ENCODE measurements around the gene ADAMTS16. TPM values are rescaled to one million over a fixed set of nuclear protein-coding genes. Genes with fewer than 3 reads are reported as not detected.

ADAMTS16 gene
- total RNA-seq, 3 donors from 2014 or later: 0.10 to 0.35 (median 0.26) TPM

DNA sequence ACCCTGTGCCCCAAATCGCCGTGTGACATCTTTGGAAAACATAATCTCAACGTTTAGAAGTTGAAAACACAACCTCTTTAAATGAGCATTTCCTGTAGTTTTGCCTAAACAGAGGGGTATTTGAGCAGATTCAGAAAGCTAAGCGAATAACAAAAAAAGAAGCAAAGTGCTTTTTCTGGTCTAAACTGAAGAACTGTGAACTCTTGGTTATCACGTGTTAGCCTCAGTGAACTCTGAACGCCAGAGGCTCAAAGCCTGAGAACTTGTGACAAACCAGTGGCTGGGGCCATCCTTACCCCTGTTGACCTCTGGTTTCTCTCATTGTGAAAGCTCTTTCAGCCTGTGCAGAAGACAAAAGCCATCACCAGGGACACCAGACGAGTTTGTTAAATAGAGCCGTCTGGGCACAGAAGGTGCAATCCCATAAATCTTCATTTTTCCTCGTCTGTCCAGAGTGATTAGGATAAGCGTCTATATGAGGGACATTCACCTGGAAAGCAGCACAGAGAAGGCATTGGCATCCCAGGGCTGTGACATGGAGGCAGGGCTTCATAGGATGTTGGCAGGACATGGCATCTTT lies 220.9 kb downstream of the ADAMTS16 start:
- intact Hi-C loops (cut with DNase I, micrococcal nuclease): no loop called here
- no peaks in the 10 kb centered on the region for H3K4me1 ChIP-seq (ENCODE audit: low read depth)
- H3K4me3 ChIP-seq: no peak overlapping the region
- TF ChIP-seq, protein P1, sequence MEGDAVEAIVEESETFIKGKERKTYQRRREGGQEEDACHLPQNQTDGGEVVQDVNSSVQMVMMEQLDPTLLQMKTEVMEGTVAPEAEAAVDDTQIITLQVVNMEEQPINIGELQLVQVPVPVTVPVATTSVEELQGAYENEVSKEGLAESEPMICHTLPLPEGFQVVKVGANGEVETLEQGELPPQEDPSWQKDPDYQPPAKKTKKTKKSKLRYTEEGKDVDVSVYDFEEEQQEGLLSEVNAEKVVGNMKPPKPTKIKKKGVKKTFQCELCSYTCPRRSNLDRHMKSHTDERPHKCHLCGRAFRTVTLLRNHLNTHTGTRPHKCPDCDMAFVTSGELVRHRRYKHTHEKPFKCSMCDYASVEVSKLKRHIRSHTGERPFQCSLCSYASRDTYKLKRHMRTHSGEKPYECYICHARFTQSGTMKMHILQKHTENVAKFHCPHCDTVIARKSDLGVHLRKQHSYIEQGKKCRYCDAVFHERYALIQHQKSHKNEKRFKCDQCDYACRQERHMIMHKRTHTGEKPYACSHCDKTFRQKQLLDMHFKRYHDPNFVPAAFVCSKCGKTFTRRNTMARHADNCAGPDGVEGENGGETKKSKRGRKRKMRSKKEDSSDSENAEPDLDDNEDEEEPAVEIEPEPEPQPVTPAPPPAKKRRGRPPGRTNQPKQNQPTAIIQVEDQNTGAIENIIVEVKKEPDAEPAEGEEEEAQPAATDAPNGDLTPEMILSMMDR (IDR thresholded peaks at IDR 0.05): no peak
- no peak for ATAC-seq
- H3K9me3 ChIP-seq: no peaks in the 10 kb centered on the region
- H3K36me3 ChIP-seq (ENCODE audit: low read depth): no peaks in the 10 kb centered on the region
- DNase-seq: no peak

DNA sequence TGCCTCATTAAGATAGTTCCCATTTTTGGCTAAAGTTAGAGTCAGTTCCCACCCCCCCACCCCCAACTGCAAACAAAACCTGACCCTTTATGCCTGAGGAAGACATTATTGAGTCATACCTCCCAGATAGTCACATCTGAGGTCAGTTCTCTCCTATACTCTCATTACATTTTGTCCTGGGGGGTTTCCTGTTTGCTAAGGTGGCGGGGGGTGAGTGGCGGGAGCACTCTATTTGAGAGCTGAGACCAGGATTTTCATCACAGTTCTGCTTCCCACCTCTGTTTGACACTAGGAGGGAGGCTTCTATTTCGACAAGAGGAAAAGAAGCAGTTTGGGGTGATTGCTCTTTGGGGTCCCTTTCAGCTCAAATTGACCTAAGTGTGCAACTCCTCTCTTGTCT lies 222.9 kb downstream of the ADAMTS16 start:
- Histone ChIP-seq H3K4me3 (no peak overlapping the region), H3K36me3 (ENCODE audit: low read depth) (no peaks in the 10 kb centered on the region), H3K4me1 (ENCODE audit: low read depth) (no peaks in the 10 kb centered on the region), H3K9me3 (no peaks in the 10 kb centered on the region)
- DNase-seq (no peak), ATAC-seq (no peak)
- TF ChIP-seq, protein P1 (IDR thresholded peaks at IDR 0.05): no peak
- intact Hi-C loops (cut with DNase I, micrococcal nuclease): no loop called here

DNA sequence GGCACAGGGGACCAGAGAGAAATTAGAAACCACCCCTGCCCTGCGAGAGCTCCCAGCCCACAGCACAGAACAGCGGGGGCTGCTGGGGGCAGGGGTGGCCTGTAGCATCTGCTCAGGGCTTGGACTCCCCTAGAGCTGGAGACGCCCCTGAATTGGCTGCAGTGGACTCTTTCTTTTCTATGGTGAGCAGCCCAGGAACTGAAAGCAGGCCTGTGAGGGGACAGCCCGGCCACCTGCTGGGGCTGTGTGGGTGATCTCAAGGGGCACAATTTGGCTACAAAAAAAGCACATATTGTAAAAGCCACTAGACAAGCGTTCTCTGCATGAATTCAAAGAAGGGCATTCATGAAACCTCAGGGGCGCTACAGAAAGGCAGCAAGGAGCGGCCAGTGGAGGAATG lies 224.8 kb downstream of the ADAMTS16 start:
- Histone ChIP-seq H3K4me1 (ENCODE audit: low read depth) (no peaks in the 10 kb centered on the region), H3K4me3 (no peak overlapping the region), H3K9me3 (no peaks in the 10 kb centered on the region), H3K36me3 (ENCODE audit: low read depth) (no peaks in the 10 kb centered on the region)
- TF ChIP-seq, protein P1 (IDR thresholded peaks at IDR 0.05): no peak
- intact Hi-C loops (cut with DNase I, micrococcal nuclease): no loop called here
- ATAC-seq (no peak), DNase-seq (no peak)

GRCh38 chr5:5367739-5368138 lies 227.6 kb downstream of the ADAMTS16 start:
- no peaks in the 10 kb centered on the region for H3K36me3 ChIP-seq (ENCODE audit: low read depth)
- DNase-seq (no peak), ATAC-seq (no peak)
- H3K4me3 ChIP-seq: no peak overlapping the region
- intact Hi-C loops (cut with DNase I, micrococcal nuclease): no loop called here
- no peaks in the 10 kb centered on the region for H3K9me3 ChIP-seq
- TF ChIP-seq, protein P1 (IDR thresholded peaks at IDR 0.05): no peak
- no peaks in the 10 kb centered on the region for H3K4me1 ChIP-seq (ENCODE audit: low read depth)

- Histone ChIP-seq H3K4me1 (ENCODE audit: low read depth) (no peaks in the 10 kb centered on the region), H3K36me3 (ENCODE audit: low read depth) (no peaks in the 10 kb centered on the region), H3K9me3 (no peaks in the 10 kb centered on the region), H3K4me3 (no peak overlapping the region)
- ATAC-seq (no peak), DNase-seq (no peak)
- intact Hi-C loops (cut with DNase I, micrococcal nuclease): no loop called here
- TF ChIP-seq, protein P1 (IDR thresholded peaks at IDR 0.05): no peak
Measured at GRCh38 chr5:5369051-5369605, 229.0 kb downstream of the ADAMTS16 start.
